BE2C (cell line): ENCODE results near the gene NUDT2.
"Not testable (repeated sequence)": the region's sequence is repeated elsewhere in the genome, so short reads cannot be mapped to it uniquely, and the experiment has no call there.

ENCODE experiments used
- DNase-seq: peaks from one replicate; pipeline ENCODE4 v3.0.0-alpha.2; 2020
- H3K27me3 ChIP-seq: fragments of 250-450 bp; sonication (Bioruptor Pico); 2 replicates; pipeline ENCODE4 v1.5.1; 2020; ENCODE audit warnings: mild to moderate bottlenecking
- H3K36me3 ChIP-seq: fragments of 250-450 bp; sonication (Bioruptor Pico); 2 replicates; pipeline ENCODE4 v1.5.1; 2020; ENCODE audit warnings: mild to moderate bottlenecking
- H3K4me1 ChIP-seq: fragments of 250-450 bp; sonication (Bioruptor Pico); 2 replicates; pipeline ENCODE4 v1.5.1; 2020
- H3K4me3 ChIP-seq: 2 replicates; pipeline ENCODE4 v1.5.1; 2011; ENCODE audit warnings: low read depth, low read length
- H3K9me3 ChIP-seq: fragments of 250-450 bp; sonication (Bioruptor Pico); 2 replicates; pipeline ENCODE4 v1.5.1; 2020
- CTCF ChIP-seq: IDR thresholded peaks from 2 replicates; pipeline ENCODE4 v1.5.1; 2012; ENCODE audit warnings: mild to moderate bottlenecking, low read depth, low read length

The NUDT2 gene

GRCh38 chr9:34333836-34334235 lies 4.5 kb downstream of the NUDT2 start:
- H3K4me1 ChIP-seq = no peaks in the 10 kb centered on the region
- H3K27me3 ChIP-seq = no peaks in the 10 kb centered on the region
- no peaks in the 10 kb centered on the region for H3K9me3 ChIP-seq
- no peaks in the 10 kb centered on the region; the same call in 1 of the 2 replicates for H3K36me3 ChIP-seq
- no peak for DNase-seq
- TF ChIP-seq CTCF = no peak
- no peak overlapping the region for H3K4me3 ChIP-seq

GRCh38 chr9:34334337-34334824 lies 5.0 kb downstream of the NUDT2 start:
- Histone ChIP-seq H3K27me3 (no peaks in the 10 kb centered on the region), H3K9me3 (no peaks in the 10 kb centered on the region), H3K36me3 (no peaks in the 10 kb centered on the region; the same call in 1 of the 2 replicates), H3K4me3 (no peak overlapping the region), H3K4me1 (no peaks in the 10 kb centered on the region)
- DNase-seq = no peak
- TF ChIP-seq CTCF = no peak

GRCh38 chr9:34334916-34335315 lies 5.5 kb downstream of the NUDT2 start:
- no peak for TF ChIP-seq CTCF
- no peaks in the 10 kb centered on the region for H3K9me3 ChIP-seq

GRCh38 chr9:34335376-34335775 lies 6.0 kb downstream of the NUDT2 start:
- no peak for DNase-seq

More at GRCh38 chr9:34334916-34335315, 5.5 kb downstream of the NUDT2 start:
- Histone ChIP-seq H3K4me3 (no peak overlapping the region), H3K4me1 (no peaks in the 10 kb centered on the region), H3K27me3 (no peaks in the 10 kb centered on the region), H3K36me3 (no peaks in the 10 kb centered on the region; the same call in 1 of the 2 replicates)
- no peak for DNase-seq

GRCh38 chr9:34337403-34337802 lies 8.0 kb downstream of the NUDT2 start:
- Histone ChIP-seq H3K4me1 (no peaks in the 10 kb centered on the region), H3K27me3 (no peaks in the 10 kb centered on the region), H3K36me3 (no peaks in the 10 kb centered on the region; the same call in none of the 2 replicates), H3K4me3 (no peak overlapping the region), H3K9me3 (no peaks in the 10 kb centered on the region)
- DNase-seq = no peak
- peak; percentile 36 for TF ChIP-seq CTCF

More at GRCh38 chr9:34335376-34335775, 6.0 kb downstream of the NUDT2 start:
- no peak for TF ChIP-seq CTCF
- Histone ChIP-seq H3K9me3 (no peaks in the 10 kb centered on the region), H3K27me3 (no peaks in the 10 kb centered on the region), H3K4me1 (no peaks in the 10 kb centered on the region), H3K36me3 (no peaks in the 10 kb centered on the region; the same call in none of the 2 replicates), H3K4me3 (no peak overlapping the region)

GRCh38 chr9:34338079-34338478 lies 8.7 kb downstream of the NUDT2 start:
- H3K9me3 ChIP-seq, H3K27me3 ChIP-seq, DNase-seq, H3K36me3 ChIP-seq, H3K4me1 ChIP-seq, H3K4me3 ChIP-seq: not testable (repeated sequence)
